ENCODE measurements around the gene RPN2. TPM values are rescaled to one million over a fixed set of nuclear protein-coding genes. Genes with fewer than 3 reads are reported as not detected.

The RPN2 gene
- total RNA-seq, 1 donor from 2014 or later = 247 TPM

DNA sequence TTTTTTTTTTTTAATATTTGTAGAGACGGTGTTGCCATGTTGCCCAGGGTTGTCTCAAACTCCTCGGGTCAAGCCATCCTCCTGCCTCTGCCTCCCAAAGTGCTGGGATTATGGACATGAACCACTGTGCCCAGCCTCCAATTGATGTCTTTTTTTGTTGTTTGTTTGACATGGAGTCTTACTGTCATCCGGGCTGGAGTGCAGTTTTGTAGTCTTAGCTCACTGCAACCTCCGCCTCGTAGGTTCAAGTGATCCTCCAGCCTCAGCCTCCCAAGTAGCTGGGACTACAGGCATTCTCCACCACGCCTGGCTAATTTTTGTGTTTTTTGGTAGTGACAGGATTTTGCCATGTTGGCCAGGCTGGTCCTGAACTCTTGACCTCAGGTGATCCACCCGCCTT is 9.7 kb downstream of the RPN2 start:
- DNase-seq = no peak

GRCh38 chr20:37189416-37190016 is 10.4 kb downstream of the RPN2 start:
- DNase-seq = peak; percentile 31

DNA sequence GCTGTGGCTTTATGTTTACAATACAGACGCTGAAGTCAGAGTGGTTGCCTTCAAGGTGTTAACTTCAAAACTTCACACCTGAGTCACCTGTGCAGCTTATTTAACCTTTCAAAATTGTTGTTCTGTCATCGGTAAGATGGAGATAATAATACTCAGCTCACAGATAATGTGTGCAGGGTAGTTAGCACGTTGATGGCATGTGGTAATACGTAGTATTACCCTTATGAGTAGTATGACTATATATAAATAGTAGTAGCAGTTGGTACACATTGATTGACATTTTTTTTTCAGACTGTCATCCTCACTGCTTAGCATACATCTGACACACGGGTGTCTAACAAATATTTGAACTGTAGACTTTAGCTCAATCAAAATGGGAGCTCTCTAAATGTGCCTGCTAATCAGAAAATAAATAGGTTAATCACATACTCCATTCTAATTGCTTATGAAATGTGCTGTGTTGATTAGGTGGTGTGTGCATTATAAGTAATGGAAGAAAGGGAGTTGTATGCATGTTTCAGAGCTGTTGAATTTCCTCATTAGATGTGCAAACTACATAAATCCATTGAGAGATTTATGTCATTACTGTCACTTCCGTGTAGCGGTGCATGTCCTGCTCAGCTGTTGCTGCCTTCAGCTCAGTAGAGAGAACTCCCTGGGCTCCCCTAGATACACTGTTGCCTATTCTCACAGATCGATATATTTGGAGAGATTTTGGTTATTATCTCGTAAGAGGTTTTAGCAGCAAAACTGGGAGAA is 11.4 kb downstream of the RPN2 start:
- no peak for DNase-seq

GRCh38 chr20:37192137-37192854 is 13.2 kb downstream of the RPN2 start:
- DNase-seq = peak; percentile 91

GRCh38 chr20:37193226-37193625 is 14.1 kb downstream of the RPN2 start:
- no peak for DNase-seq

GRCh38 chr20:37193821-37194220 is 14.7 kb downstream of the RPN2 start:
- no peak for DNase-seq

DNA sequence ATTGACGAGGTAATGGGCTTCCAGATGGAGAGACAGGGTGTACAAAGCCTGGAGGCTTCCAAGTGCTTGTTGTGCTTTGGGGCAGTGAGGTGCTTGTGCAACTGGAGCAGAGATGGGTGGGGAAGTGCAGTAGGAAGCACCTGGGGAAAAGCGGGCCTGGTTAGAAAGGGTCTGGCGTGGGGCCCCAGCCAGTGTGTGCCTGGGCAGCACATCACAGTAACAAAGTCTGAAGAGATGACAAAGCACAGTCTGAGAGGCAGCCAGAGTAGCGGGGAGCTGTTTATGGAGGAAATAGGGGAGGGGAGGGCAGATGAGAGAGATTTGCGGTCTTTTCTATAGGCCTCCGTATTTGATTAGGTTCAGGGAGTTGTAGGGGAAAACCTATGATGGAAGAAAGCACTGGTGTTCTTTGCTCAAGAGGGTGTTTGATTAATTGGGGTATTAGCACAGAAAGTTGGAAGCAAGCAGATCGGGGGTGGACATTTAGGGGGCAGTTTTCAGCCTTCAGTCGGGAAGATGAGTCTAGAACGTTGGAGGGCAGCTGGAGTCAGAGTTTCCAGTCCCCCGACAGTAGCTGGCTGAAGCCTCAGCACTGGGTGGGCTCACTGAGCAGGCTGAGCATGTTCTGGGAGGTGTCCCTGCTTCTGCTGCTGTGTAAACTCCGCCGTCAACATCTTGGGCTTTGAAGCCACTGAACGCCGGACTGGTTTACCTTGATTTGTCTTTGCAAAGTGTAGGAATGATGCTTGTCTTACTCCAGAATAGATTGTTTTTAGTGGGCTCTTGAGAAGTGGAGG is 15.7 kb downstream of the RPN2 start:
- peak; percentile 69 for DNase-seq

- no peak for DNase-seq
Observed at GRCh38 chr20:37198932-37199660, 20.0 kb downstream of the RPN2 start.

DNA sequence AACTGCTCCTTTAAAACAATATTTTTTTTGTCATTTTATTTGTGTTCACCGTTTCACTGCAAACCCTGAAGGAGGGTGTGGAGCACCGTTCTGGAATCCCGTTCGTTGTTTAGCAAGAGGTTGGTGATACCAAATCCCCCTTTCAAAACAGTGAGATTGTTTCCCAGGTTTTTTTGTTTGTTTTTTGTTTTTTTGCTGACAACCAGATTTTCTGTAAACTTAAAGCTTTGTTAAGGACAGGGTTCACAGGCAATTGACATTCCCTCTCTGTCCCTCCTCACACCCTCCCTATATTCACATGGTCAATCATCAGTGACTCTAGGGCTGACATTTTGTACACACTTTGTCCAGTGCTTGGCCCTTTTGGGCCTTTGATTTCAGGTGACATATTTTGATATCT is 21.2 kb downstream of the RPN2 start:
- DNase-seq = no peak

GRCh38 chr20:37200926-37201826 is 22.0 kb downstream of the RPN2 start:
- no peak for DNase-seq

GRCh38 chr20:37201827-37202162 is 22.7 kb downstream of the RPN2 start:
- no peak for DNase-seq

GRCh38 chr20:37202267-37202943 is 23.3 kb downstream of the RPN2 start:
- peak; percentile 78 for DNase-seq

DNA sequence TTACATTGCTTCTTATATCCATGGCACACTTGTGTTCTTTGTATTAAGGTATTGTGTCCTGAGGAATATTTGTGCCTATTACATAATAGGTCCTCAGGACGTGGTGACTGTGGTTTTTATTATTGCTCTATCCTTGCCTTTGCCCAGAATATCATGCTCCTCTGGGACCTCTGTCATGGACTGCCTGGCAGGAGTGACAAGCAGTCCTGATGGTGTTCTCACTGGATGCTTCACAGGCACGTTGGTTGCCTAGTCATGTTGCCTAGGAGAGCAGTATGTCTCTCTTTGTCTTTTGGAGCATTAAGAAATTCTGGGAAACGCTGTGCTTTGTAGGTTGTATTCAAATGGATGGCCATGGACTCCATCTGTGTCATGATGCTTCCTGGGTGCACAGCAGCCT is 24.9 kb downstream of the RPN2 start:
- no peak for DNase-seq

GRCh38 chr20:37205130-37205529 is 26.0 kb downstream of the RPN2 start:
- no peak for DNase-seq

- DNase-seq = no peak
Observed at GRCh38 chr20:37205794-37206193, 26.7 kb downstream of the RPN2 start.

- DNase-seq = no peak
Observed at GRCh38 chr20:37207171-37207570, 28.0 kb downstream of the RPN2 start.

GRCh38 chr20:37209193-37209592 is 30.1 kb downstream of the RPN2 start:
- DNase-seq = no peak

DNA sequence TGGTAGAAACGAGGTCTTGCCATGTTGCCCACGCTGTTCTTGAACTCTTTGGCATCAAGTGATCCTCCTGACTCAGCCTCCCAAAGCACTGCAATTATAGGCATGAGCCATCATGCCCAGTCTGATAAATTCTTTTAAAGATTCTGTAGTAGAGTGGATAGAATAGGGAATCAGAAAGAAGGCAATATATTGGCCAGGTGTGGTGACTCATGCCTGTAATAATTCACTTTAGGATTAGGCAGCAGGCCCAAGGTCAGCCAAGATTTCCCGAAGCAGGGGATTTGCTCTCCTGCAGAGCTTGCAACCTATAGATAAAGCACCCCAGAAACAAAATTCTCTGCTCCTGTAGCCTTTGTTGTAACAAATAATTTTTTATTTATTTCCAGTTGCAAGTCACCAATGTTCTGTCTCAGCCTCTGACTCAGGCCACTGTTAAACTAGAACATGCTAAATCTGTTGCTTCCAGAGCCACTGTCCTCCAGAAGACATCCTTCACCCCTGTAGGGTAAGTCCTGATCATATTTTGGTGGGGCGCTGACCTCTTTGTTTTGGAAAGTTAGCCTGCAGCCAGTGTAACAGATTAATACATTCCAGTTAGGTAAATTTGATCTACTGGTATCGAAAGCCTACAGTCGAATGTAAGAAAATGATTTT is 30.7 kb downstream of the RPN2 start:
- no peak for DNase-seq

DNA sequence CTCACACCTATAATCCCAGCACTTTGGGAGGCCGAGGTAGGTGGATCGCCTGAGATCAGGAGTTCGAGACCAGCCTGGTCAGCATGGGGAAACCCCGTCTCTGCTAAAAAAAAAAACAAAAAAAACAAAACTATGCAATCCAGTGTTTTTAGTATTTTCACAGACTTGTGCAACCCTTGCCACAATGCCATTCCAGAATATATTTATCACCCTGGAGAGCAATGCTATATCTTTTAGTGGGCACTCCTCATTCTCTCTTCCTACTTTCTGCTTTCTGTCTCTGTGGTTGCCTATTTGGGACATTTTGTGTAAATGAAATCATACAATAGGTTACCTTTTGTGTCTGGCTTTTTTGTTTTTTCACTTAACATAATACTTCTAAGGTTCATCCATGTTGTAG is 39.3 kb downstream of the RPN2 start:
- no peak for DNase-seq

DNA sequence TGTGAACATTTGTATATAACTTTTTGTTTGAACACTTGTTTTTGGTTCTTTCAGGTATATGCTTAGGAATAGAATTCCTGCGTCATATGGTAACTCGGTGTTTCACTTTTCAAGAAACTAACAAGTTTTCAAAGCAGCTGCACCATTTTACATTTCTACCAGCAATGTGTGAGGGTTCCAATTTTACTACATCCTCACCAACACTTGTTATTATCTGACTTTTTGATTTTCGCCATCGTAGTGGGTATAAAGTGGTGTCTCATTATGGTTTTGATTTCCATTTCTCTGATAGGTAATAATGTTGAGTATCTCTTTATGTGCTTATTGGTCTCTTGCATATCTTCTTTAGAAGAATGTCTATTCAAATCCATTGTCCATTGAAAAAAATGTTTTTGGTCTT is 39.8 kb downstream of the RPN2 start:
- no peak for DNase-seq
